KMS-11 (cell line): ENCODE measurements around the gene TOM1L1.

ENCODE experiments used
- H2AFZ ChIP-seq: fragments of 200-600 bp; sonication (generic); 2 replicates; pipeline ENCODE4 v1.6.1; 2016; ENCODE audit warnings: antibody characterized with exemption, mixed run types, low read depth
- H3K27ac ChIP-seq: fragments of 200-600 bp; sonication (generic); 2 replicates; pipeline ENCODE4 v1.6.1; 2016; ENCODE audit warnings: mild to moderate bottlenecking, mixed run types
- H3K27me3 ChIP-seq: fragments of 200-600 bp; sonication (generic); 2 replicates; pipeline ENCODE4 v1.6.1; 2017; ENCODE audit warnings: mild to moderate bottlenecking, low read depth, mixed run types, moderate library complexity; ENCODE audit not compliant: insufficient read depth
- H3K36me3 ChIP-seq: fragments of 200-600 bp; sonication (generic); 2 replicates; pipeline ENCODE4 v1.6.1; 2017; ENCODE audit warnings: mild to moderate bottlenecking, mixed run types; ENCODE audit not compliant: insufficient read depth
- H3K4me1 ChIP-seq: fragments of 200-600 bp; sonication (generic); 2 replicates; pipeline ENCODE4 v1.6.1; 2016; ENCODE audit warnings: mild to moderate bottlenecking, low read depth, mixed run types; ENCODE audit not compliant: poor library complexity, severe bottlenecking
- H3K4me2 ChIP-seq: fragments of 200-600 bp; sonication (generic); 2 replicates; pipeline ENCODE4 v1.7.0; 2016; ENCODE audit warnings: mild to moderate bottlenecking, mixed run types
- H3K4me3 ChIP-seq: fragments of 200-600 bp; sonication (generic); IDR thresholded peaks from 2 replicates; pipeline ENCODE4 v1.6.1; 2017; ENCODE audit warnings: low read depth, low read length, mixed read lengths; ENCODE audit not compliant: insufficient read depth
- H3K79me2 ChIP-seq: fragments of 200-600 bp; sonication (generic); 2 replicates; pipeline ENCODE4 v1.6.1; 2016; ENCODE audit warnings: low read depth, mixed run types; ENCODE audit not compliant: insufficient read depth
- H3K9ac ChIP-seq: fragments of 200-600 bp; sonication (generic); 2 replicates; pipeline ENCODE4 v1.6.1; 2016; ENCODE audit warnings: mild to moderate bottlenecking, mixed run types
- H4K20me1 ChIP-seq: fragments of 200-600 bp; sonication (generic); 2 replicates; pipeline ENCODE4 v1.6.1; 2016; ENCODE audit warnings: mild to moderate bottlenecking, mixed run types; ENCODE audit not compliant: insufficient read depth
- CTCF ChIP-seq: fragments of 200-600 bp; sonication (generic); conservative IDR thresholded peaks from 2 replicates; pipeline ENCODE4 v1.6.1; 2017; ENCODE audit warnings: low read depth, mild to moderate bottlenecking, antibody characterized with exemption, low read length, moderate library complexity, mixed read lengths

The TOM1L1 gene

DNA sequence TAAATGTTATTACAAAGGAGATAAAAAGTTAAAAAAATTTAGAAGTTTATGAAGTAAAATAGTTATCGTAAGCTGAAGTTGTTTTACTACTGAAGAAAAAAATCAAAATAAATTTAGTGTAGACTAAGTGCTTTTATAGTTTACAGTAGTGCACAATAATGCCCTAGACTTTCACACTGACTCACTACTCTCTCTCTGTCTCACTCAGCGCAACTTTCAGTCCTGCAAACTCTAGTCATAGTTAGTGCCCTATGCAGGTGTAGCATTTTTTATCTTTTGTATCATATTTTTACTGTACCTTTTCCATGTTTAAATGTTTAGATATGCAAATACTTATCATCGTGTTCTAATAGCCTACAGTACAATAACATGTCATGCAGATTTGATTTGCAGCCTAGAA, 17.7 kb upstream of the TOM1L1 start:
- Histone ChIP-seq H3K79me2 (no peaks in the 10 kb centered on the region), H3K4me3 (no peak overlapping the region), H3K27ac (no peak overlapping the region), H3K9ac (no peak overlapping the region), H3K27me3 (no peaks in the 10 kb centered on the region), H4K20me1 (no peaks in the 10 kb centered on the region), H3K4me1 (no peaks in the 10 kb centered on the region), H3K4me2 (no peak overlapping the region), H3K36me3 (no peaks in the 10 kb centered on the region), H2AFZ (no peak overlapping the region)
- TF ChIP-seq CTCF = no peak

- H3K36me3 ChIP-seq = no peaks in the 10 kb centered on the region
- H3K4me2 ChIP-seq = no peak overlapping the region
- no peaks in the 10 kb centered on the region for H3K79me2 ChIP-seq
- H3K4me3 ChIP-seq = no peak overlapping the region
- no peak overlapping the region for H3K27ac ChIP-seq
- no peaks in the 10 kb centered on the region for H4K20me1 ChIP-seq
- H3K9ac ChIP-seq = no peak overlapping the region
- no peak for TF ChIP-seq CTCF
- no peak overlapping the region for H2AFZ ChIP-seq
- H3K4me1 ChIP-seq = no peaks in the 10 kb centered on the region
- no peaks in the 10 kb centered on the region for H3K27me3 ChIP-seq
Observed at GRCh38 chr17:54883939-54884338, 16.7 kb upstream of the TOM1L1 start.

DNA sequence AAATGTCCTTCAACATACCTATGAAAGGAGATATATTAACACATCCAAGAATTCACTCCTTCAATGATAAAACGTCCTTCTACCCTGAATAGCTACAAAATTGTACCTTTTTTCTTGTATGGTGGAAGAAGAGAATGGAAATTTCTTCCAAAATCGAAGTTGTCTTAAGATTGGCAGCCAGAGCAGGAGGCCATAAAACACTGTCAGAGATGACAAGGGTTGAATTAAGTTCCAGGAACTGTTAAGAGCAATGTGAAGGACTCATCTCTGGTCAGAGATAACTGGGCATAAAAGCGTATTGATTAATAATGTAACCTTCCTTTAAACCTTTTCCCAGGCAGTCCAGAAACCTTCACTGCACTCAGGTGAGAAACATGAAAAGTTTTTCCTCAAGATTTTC, 12.9 kb upstream of the TOM1L1 start:
- Histone ChIP-seq H3K79me2 (no peaks in the 10 kb centered on the region), H3K9ac (no peak overlapping the region), H3K36me3 (no peaks in the 10 kb centered on the region), H4K20me1 (no peaks in the 10 kb centered on the region), H3K4me1 (no peaks in the 10 kb centered on the region), H3K4me2 (no peak overlapping the region), H3K27me3 (no peaks in the 10 kb centered on the region), H3K4me3 (no peak overlapping the region), H2AFZ (no peak overlapping the region), H3K27ac (no peak overlapping the region)
- TF ChIP-seq CTCF = no peak

GRCh38 chr17:54888254-54888653, 12.4 kb upstream of the TOM1L1 start:
- Histone ChIP-seq H3K27me3 (no peaks in the 10 kb centered on the region), H3K4me1 (no peaks in the 10 kb centered on the region), H4K20me1 (no peaks in the 10 kb centered on the region), H3K4me3 (no peak overlapping the region), H3K9ac (no peak overlapping the region), H3K36me3 (no peaks in the 10 kb centered on the region), H2AFZ (no peak overlapping the region), H3K79me2 (no peaks in the 10 kb centered on the region), H3K4me2 (no peak overlapping the region), H3K27ac (no peak overlapping the region)
- no peak for TF ChIP-seq CTCF

- Histone ChIP-seq H3K36me3 (no peaks in the 10 kb centered on the region), H3K27me3 (no peaks in the 10 kb centered on the region), H4K20me1 (no peaks in the 10 kb centered on the region)
Observed at GRCh38 chr17:54888981-54889380, 11.7 kb upstream of the TOM1L1 start.

More at GRCh38 chr17:54888981-54889380, 11.7 kb upstream of the TOM1L1 start:
- Histone ChIP-seq H3K4me2 (no peak overlapping the region), H3K9ac (no peak overlapping the region), H2AFZ (no peak overlapping the region), H3K79me2 (no peaks in the 10 kb centered on the region), H3K27ac (no peak overlapping the region), H3K4me3 (no peak overlapping the region), H3K4me1 (no peaks in the 10 kb centered on the region)
- no peak for TF ChIP-seq CTCF
